Neutrophil (primary cell): ENCODE data around the gene R3HDM2.

Experiments
- H3K27ac ChIP-seq: fragments of 200-600 bp; sonication (generic); 2 replicates; pipeline ENCODE4 v1.5.1; 2016; ENCODE audit warnings: mild to moderate bottlenecking, moderate library complexity
- H3K27me3 ChIP-seq: fragments of 200-600 bp; sonication (generic); 2 replicates; pipeline ENCODE4 v1.6.0; 2016; ENCODE audit warnings: mild to moderate bottlenecking
- H3K36me3 ChIP-seq: fragments of 200-600 bp; sonication (generic); 2 replicates; pipeline ENCODE4 v1.5.1; 2017
- H3K4me1 ChIP-seq, 2 experiments: fragments of 200-600 bp in 1 of 2; sonication (generic) in 1 of 2; 1 replicate in 1 of 2; 2 replicates in 1 of 2; pipeline versions ENCODE4 v1.5.1 to v1.6.1; 2013 to 2016; ENCODE audit warnings: low read depth in 1 of 2, low read length in 1 of 2, mild to moderate bottlenecking in 1 of 2, moderate library complexity in 1 of 2; ENCODE audit not compliant: control insufficient read depth in 1 of 2, insufficient read depth in 1 of 2
- H3K4me3 ChIP-seq, 2 experiments: fragments of 200-600 bp in 1 of 2; sonication (generic) in 1 of 2; 1 replicate in 1 of 2; 2 replicates in 1 of 2; pipeline ENCODE4 v1.5.1; 2013 to 2016; ENCODE audit warnings: low read depth in 1 of 2, low read length in 1 of 2, mild to moderate bottlenecking in 1 of 2, moderate library complexity in 1 of 2
- H3K9me3 ChIP-seq: fragments of 200-600 bp; sonication (generic); 2 replicates; pipeline ENCODE4 v1.5.1; 2016
- TF ChIP-seq, protein P1 (sequence below): fragments of 200-600 bp; sonication (generic); IDR thresholded peaks from 2 replicates; pipeline ENCODE4 v1.5.1; 2016; ENCODE audit warnings: antibody characterized with exemption

The R3HDM2 gene

GRCh38 chr12:57464569-57464968, 33.7 kb upstream of the R3HDM2 start:
- H3K9me3 ChIP-seq: no peaks in the 10 kb centered on the region
- H3K4me3 ChIP-seq: no peak overlapping the region
- H3K4me1 ChIP-seq: peaks cover 60 to 76% of the 10 kb centered on the region in 2 experiments
- TF ChIP-seq, protein P1, sequence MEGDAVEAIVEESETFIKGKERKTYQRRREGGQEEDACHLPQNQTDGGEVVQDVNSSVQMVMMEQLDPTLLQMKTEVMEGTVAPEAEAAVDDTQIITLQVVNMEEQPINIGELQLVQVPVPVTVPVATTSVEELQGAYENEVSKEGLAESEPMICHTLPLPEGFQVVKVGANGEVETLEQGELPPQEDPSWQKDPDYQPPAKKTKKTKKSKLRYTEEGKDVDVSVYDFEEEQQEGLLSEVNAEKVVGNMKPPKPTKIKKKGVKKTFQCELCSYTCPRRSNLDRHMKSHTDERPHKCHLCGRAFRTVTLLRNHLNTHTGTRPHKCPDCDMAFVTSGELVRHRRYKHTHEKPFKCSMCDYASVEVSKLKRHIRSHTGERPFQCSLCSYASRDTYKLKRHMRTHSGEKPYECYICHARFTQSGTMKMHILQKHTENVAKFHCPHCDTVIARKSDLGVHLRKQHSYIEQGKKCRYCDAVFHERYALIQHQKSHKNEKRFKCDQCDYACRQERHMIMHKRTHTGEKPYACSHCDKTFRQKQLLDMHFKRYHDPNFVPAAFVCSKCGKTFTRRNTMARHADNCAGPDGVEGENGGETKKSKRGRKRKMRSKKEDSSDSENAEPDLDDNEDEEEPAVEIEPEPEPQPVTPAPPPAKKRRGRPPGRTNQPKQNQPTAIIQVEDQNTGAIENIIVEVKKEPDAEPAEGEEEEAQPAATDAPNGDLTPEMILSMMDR: no peak
- peaks cover 54% of the 10 kb centered on the region for H3K36me3 ChIP-seq
- H3K27me3 ChIP-seq: peaks cover 30% of the 10 kb centered on the region
- peak overlapping the region; percentile 99 for H3K27ac ChIP-seq

GRCh38 chr12:57462912-57463253, 32.0 kb upstream of the R3HDM2 start:
- Histone ChIP-seq H3K9me3 (no peaks in the 10 kb centered on the region), H3K27me3 (peaks cover 32% of the 10 kb centered on the region), H3K4me3 (peak overlapping the region in 1 of 2 experiments; percentile 55), H3K4me1 (peaks cover 54 to 75% of the 10 kb centered on the region in 2 experiments), H3K36me3 (peaks cover 37% of the 10 kb centered on the region), H3K27ac (peak overlapping the region; percentile 7)
- TF ChIP-seq, protein P1: peak; percentile 5

GRCh38 chr12:57462251-57462911, 31.5 kb upstream of the R3HDM2 start:
- Histone ChIP-seq H3K27me3 (peaks cover 32% of the 10 kb centered on the region), H3K27ac (peak overlapping the region; percentile 7), H3K9me3 (no peaks in the 10 kb centered on the region), H3K36me3 (peaks cover 32% of the 10 kb centered on the region), H3K4me3 (peak overlapping the region; percentile 28 to 55), H3K4me1 (peaks cover 51 to 72% of the 10 kb centered on the region in 2 experiments)
- TF ChIP-seq, protein P1: peak; percentile 93

DNA sequence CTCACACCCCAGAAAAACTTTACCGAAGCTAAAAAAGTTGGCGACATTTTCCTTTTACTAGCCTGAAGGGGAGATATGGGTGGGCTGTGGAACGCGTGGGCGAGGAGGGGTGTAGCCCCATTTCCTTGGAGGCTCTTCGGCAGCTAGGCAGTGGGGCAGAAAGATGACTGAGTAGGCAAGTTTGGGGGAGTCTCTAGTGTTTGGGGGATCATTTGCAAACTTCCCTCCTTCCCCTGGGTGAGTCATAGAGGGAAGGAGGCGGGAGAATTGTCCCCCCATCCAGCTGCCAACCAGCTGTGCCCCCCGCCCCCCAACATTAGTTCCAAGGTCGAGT, 31.0 kb upstream of the R3HDM2 start:
- Histone ChIP-seq H3K27ac (no peak overlapping the region), H3K9me3 (no peaks in the 10 kb centered on the region), H3K27me3 (peaks cover 36% of the 10 kb centered on the region), H3K36me3 (peaks cover 27% of the 10 kb centered on the region), H3K4me1 (peaks cover 51 to 72% of the 10 kb centered on the region in 2 experiments), H3K4me3 (peak overlapping the region; percentile 28 to 55)
- TF ChIP-seq, protein P1: no peak

- TF ChIP-seq, protein P1: no peak
- H3K9me3 ChIP-seq: no peaks in the 10 kb centered on the region
- peaks cover 41% of the 10 kb centered on the region for H3K27me3 ChIP-seq
- no peak overlapping the region for H3K27ac ChIP-seq
- H3K36me3 ChIP-seq: peaks cover 22% of the 10 kb centered on the region
- H3K4me3 ChIP-seq: peak overlapping the region; percentile 28 to 55
- H3K4me1 ChIP-seq: peaks cover 51 to 69% of the 10 kb centered on the region in 2 experiments
Measured at GRCh38 chr12:57461276-57461916, 30.6 kb upstream of the R3HDM2 start.
